ENCODE results near the gene CD19.

Gene CD19

DNA sequence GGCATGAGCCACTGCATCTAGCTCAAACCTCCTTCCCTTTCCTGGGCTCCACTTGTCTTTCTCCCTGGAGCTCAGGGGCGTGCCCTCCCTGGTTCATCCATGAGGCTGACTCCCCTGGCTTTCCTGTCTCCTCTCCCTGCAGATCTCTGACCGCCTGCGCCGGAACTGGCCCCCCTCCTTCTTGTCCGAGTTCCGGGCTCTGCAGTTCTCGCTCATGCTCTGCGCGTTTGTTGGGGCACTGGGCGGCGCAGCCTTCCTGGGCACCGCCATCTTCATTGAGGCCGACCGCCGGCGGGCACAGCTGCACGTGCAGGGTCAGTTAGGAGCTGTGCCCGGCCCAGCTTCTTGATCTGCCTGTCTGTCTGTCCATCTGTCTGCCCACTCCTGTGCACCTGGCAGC lies 51.9 kb downstream of the CD19 start:
- DNase-seq = no peak

DNA sequence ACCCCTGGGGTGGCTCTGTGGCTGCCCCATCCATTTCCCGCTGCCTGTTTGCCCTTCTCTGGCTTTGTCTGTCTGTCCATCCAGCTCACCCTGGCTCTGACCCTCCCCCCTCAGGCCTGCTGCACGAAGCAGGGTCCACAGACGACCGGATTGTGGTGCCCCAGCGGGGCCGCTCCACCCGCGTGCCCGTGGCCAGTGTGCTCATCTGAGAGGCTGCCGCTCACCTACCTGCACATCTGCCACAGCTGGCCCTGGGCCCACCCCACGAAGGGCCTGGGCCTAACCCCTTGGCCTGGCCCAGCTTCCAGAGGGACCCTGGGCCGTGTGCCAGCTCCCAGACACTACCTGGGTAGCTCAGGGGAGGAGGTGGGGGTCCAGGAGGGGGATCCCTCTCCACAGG lies 52.3 kb downstream of the CD19 start:
- DNase-seq = no peak

DNA sequence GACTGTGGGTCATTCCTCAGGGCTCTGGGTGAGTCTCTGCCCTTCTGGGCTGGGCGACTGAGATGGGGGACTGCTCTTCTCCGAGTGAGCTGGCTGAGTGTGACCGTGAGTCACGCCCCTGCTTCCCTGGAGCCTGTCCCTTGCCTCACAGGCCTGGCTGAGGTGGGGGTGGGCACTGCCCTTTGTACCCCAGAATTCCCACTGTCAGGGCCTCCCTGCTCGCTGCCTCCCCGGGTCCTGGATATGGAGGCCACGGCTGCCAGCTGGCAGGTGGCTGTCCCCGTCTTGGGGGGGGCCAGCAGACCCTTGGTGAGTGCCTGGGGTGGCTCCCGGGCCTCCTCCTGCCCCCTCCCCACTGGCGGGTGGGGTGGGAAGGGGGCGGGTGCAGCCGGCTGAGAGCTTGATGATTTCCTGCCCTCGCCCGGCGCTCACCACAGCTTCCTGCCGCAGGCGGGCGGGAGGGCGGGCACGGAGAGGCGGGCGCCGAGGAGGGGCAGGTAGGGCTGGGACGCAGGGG lies 52.9 kb downstream of the CD19 start, which contains the start of gene LAT:
TSS of gene LAT (plus strand) at position 434 of the 517 bp plus-strand sequence. CDS start 366 bp downstream, outside the sequence.
- DNase-seq = no peak

DNA sequence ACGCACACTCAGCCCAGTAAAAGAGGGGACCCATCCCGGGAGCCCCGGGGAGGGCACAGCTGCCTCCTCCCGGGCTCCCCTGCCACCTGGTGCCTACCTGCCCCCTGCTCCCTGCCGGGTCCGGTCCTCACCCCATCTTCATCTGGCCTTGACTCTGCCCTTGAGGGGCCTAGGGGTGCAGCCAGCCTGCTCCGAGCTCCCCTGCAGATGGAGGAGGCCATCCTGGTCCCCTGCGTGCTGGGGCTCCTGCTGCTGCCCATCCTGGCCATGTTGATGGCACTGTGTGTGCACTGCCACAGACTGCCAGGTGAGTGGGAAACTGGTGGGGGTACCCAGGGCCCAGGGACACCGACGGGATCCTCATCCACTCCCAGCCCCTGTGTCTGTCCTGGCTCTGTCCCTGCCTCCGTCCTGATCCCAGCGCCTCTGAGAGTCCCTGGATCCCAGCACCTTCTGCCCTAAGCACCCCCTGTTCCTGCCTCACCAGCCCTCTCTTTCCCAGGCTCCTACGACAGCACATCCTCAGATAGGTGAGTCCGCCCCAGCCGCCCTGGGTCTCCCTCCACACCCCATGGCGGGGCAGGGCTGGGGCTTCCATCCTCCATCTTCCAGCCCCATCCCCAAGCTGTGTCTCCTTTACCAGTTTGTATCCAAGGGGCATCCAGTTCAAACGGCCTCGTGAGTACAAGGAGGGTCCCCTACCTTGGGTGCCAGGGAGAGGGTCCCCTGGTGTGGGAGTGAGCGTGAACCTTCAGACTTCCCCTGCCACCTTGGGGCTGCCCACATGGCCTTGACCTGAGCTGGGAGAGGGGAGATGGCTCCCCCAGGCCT lies 53.7 kb downstream of the CD19 start:
- no peak for DNase-seq

DNA sequence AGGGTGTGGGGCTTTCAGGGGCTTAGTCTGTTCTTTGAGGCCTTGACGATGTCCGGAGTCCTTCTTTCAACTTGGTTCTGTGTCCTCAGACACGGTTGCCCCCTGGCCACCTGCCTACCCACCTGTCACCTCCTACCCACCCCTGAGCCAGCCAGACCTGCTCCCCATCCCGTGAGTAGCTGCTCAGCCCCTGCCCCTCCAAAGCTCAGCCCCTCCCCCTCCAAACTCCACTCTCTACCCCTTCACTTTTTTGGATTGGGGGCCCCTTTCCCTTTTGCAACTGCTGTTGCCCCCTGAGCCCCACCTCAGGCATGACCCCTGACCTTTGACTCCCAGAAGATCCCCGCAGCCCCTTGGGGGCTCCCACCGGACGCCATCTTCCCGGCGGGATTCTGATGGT lies 54.3 kb downstream of the CD19 start:
- DNase-seq = no peak

DNA sequence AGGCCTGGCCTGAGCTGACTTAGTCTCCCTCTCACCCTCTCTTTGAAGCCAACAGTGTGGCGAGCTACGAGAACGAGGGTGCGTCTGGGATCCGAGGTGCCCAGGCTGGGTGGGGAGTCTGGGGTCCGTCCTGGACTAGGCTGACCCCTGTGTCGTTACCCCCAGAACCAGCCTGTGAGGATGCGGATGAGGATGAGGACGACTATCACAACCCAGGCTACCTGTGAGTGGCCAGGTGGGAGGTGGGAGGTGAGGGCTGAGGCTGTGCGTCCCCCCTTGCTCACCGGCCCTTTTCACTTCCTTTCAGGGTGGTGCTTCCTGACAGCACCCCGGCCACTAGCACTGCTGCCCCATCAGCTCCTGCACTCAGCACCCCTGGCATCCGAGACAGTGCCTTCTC lies 54.7 kb downstream of the CD19 start:
- DNase-seq = no peak

DNA sequence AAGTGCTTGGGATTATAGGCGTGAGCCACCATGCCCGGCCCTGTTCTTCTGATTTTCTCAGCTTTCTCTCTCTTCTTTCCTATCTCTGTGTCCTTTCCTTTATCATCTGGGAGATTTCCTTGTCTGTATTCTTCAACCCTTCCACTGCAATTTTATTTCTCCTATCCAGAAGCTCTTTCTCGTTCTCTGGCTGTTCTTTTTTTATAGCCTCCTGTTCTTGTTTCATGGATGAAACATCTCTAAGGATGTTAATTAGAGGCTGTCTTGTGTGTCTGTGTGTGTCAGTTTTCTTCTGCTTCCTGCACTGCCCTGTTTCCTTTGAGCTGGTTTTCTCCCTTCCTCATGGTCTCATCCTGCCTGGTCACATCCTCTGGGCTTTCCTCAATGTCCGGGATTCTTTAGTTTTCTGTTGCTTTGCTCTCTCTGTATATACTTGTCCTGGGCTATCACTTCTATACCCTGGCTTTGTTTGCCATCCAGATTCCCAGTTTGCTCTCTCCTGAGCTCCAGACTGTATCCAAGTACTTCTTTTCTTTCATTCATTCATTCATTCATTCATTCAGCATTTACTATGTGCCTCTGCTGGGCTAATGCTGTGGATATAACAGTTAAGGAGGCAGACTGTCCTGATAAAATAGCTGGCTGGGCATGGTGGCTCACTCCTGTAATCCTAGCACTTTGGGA lies 55.5 kb downstream of the CD19 start:
- DNase-seq = no peak
